ENCODE results near the gene GPS2.
A peak's percentile ranks its signal among the peaks of the same experiment; 100 is the strongest.

Gene GPS2

GRCh38 chr17:7314719-7315569 is at the start of gene GPS2:
Gene GPS2 (minus strand): TSS chr17:7315360. CDS start chr17:7315052, 308 bp downstream.
- Histone ChIP-seq H3K9ac (ENCODE audit: low read depth, low read length) (peak within 1 kb of the TSS; percentile 46), H3K4me1 (ENCODE audit: insufficient read depth, low read length) (no peaks in the 10 kb centered on the region; the same call in 1 of the 2 replicates), H3K9me3 (ENCODE audit: control insufficient read depth, insufficient read depth, low read length) (no peaks in the 10 kb centered on the region), H3K36me3 (ENCODE audit: insufficient read depth, low read length) (peaks cover 32% of the 10 kb centered on the region)

DNA sequence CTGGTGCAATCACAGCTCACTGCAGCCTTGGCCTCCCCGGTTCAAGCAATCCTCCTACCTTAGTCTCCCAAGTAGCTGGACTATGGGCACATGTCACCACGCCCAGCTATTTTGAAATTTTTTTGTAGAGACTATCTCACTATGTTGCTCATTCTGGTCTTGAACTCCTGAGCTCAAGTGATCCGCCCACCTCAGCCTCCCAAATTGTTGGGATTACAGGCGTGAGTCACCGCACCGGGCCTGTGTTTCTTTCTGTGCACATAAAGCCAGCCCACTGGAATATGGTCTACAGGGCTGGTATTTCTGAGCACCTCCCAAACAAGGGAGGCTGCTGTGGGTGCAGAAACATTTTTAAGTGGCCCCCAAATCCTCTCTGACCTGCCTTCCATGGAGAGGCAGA is 48.2 kb upstream of the GPS2 start:
- no peak overlapping the region for H3K9ac ChIP-seq (ENCODE audit: low read depth, low read length)
- H3K9me3 ChIP-seq (ENCODE audit: control insufficient read depth, insufficient read depth, low read length): no peaks in the 10 kb centered on the region
- H3K4me1 ChIP-seq (ENCODE audit: insufficient read depth, low read length): peaks cover 5% of the 10 kb centered on the region
- H3K36me3 ChIP-seq (ENCODE audit: insufficient read depth, low read length): no peaks in the 10 kb centered on the region

DNA sequence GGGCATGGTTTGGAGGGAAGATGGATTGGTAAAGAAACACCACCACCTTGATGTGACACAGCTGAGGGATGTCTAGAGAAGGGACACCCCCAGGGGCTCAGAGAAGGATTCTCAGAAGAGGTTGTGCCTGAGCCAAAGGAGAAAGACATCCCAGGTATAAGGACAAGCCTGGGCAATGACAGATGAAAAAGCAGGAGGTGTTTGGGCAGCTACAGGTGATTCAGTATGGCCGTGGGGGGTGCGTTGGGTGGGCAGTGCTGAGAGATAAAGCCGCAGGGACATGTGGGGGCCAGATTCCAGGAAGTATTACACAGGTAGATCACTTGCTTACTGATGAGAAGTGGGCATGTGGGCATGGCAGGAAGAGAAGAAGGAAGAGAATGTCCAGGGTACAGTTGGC is 46.7 kb upstream of the GPS2 start:
- Histone ChIP-seq H3K9ac (ENCODE audit: low read depth, low read length) (no peak overlapping the region), H3K9me3 (ENCODE audit: control insufficient read depth, insufficient read depth, low read length) (no peaks in the 10 kb centered on the region), H3K4me1 (ENCODE audit: insufficient read depth, low read length) (no peaks in the 10 kb centered on the region; the same call in 1 of the 2 replicates), H3K36me3 (ENCODE audit: insufficient read depth, low read length) (no peaks in the 10 kb centered on the region)

- Histone ChIP-seq H3K4me1 (ENCODE audit: insufficient read depth, low read length) (no peaks in the 10 kb centered on the region; the same call in 1 of the 2 replicates), H3K9ac (ENCODE audit: low read depth, low read length) (no peak overlapping the region), H3K36me3 (ENCODE audit: insufficient read depth, low read length) (no peaks in the 10 kb centered on the region), H3K9me3 (ENCODE audit: control insufficient read depth, insufficient read depth, low read length) (no peaks in the 10 kb centered on the region)
These were observed 42.2 kb upstream of the GPS2 start for GRCh38 chr17:7357381-7357780.

DNA sequence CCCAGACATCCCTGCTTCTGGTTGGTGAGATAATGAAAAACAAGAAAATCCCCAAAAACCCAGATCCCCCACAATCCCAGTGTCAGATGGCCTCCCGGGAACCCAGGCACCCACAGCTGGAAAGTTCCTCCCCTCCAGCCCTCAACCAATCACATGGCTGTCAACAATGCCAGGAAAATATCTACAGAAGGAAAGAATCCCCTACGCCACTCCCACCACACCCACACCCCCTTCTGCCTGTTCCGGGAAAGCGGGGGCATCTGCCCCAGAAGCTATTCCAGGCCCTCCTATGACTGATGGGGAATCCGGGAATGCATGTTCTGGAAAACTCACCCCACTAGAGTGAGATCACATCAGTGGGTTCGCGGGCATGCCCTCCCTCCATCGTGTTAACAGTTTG is 41.6 kb upstream of the GPS2 start:
- Histone ChIP-seq H3K36me3 (ENCODE audit: insufficient read depth, low read length) (no peaks in the 10 kb centered on the region), H3K4me1 (ENCODE audit: insufficient read depth, low read length) (no peaks in the 10 kb centered on the region; the same call in 1 of the 2 replicates), H3K9me3 (ENCODE audit: control insufficient read depth, insufficient read depth, low read length) (no peaks in the 10 kb centered on the region), H3K9ac (ENCODE audit: low read depth, low read length) (no peak overlapping the region)

DNA sequence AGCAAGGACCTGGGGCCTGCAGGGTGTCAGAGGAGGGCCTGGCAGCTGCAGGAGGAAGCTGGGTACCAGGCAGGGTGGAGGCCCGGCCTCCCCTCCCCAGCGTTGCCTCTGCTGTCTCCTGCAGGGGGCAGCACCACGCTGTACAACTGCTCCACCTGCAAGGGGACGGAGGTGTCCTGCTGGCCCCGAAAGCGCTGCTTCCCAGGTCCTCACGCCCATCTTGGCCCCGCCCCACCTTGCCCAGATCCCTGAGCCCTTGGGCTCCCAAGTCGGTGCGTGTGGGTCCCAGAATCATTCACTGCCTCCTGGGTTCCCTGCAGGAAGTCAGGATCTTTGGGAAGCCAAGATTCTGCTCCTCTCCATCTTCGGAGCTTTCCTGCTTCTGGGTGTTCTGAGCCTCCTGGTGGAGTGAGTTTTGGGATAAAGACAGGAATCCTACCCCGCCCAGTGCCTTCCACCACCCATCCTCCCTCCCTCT is 41.0 kb upstream of the GPS2 start:
- no peaks in the 10 kb centered on the region; the same call in 1 of the 2 replicates for H3K4me1 ChIP-seq (ENCODE audit: insufficient read depth, low read length)
- no peaks in the 10 kb centered on the region for H3K36me3 ChIP-seq (ENCODE audit: insufficient read depth, low read length)
- H3K9ac ChIP-seq (ENCODE audit: low read depth, low read length): peak overlapping the region; percentile 7; the same call in 1 of the 2 replicates
- no peaks in the 10 kb centered on the region for H3K9me3 ChIP-seq (ENCODE audit: control insufficient read depth, insufficient read depth, low read length)

- Histone ChIP-seq H3K4me1 (ENCODE audit: insufficient read depth, low read length) (no peaks in the 10 kb centered on the region; the same call in 1 of the 2 replicates), H3K9ac (ENCODE audit: low read depth, low read length) (no peak overlapping the region), H3K9me3 (ENCODE audit: control insufficient read depth, insufficient read depth, low read length) (no peaks in the 10 kb centered on the region), H3K36me3 (ENCODE audit: insufficient read depth, low read length) (no peaks in the 10 kb centered on the region)
These were observed 40.4 kb upstream of the GPS2 start for GRCh38 chr17:7355573-7355972.

DNA sequence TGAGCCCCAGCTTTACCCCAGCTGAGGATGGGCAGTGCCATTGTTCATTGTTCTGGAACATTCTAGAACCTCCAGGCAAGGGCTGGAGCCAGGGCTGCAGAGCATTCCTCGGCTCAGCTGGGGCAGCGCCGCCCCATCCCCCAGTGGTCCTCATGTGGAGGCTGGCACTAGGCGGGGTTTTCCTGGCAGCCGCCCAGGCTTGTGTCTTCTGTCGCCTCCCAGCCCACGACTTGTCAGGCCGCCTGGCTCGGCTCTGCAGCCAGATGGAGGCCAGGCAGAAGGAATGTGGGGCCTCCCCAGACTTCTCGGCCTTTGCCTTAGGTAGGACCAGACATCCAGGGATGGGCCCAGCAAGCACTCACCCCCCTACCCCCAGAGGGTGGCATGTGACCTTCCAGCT is 39.9 kb upstream of the GPS2 start, which contains the start of gene TMEM95:
Gene TMEM95, plus strand, starts transcription at position 104 of the 400 bp plus-strand sequence. Its CDS starts 49 bp downstream, at position 153.
- Histone ChIP-seq H3K9me3 (ENCODE audit: control insufficient read depth, insufficient read depth, low read length) (no peaks in the 10 kb centered on the region), H3K4me1 (ENCODE audit: insufficient read depth, low read length) (no peaks in the 10 kb centered on the region; the same call in 1 of the 2 replicates), H3K9ac (ENCODE audit: low read depth, low read length) (no peak within 1 kb of the TSS), H3K36me3 (ENCODE audit: insufficient read depth, low read length) (no peaks in the 10 kb centered on the region)

GRCh38 chr17:7354262-7354843 is 39.2 kb upstream of the GPS2 start:
- Histone ChIP-seq H3K9ac (ENCODE audit: low read depth, low read length) (no peak overlapping the region), H3K4me1 (ENCODE audit: insufficient read depth, low read length) (peaks cover 3% of the 10 kb centered on the region; the same call in 1 of the 2 replicates), H3K9me3 (ENCODE audit: control insufficient read depth, insufficient read depth, low read length) (no peaks in the 10 kb centered on the region), H3K36me3 (ENCODE audit: insufficient read depth, low read length) (no peaks in the 10 kb centered on the region)

- Histone ChIP-seq H3K36me3 (ENCODE audit: insufficient read depth, low read length) (no peaks in the 10 kb centered on the region), H3K4me1 (ENCODE audit: insufficient read depth, low read length) (peaks cover 3% of the 10 kb centered on the region; the same call in 1 of the 2 replicates), H3K9ac (ENCODE audit: low read depth, low read length) (no peak overlapping the region), H3K9me3 (ENCODE audit: control insufficient read depth, insufficient read depth, low read length) (no peaks in the 10 kb centered on the region)
These were observed 37.9 kb upstream of the GPS2 start for GRCh38 chr17:7352910-7353635.

GRCh38 chr17:7352503-7352889 is 37.3 kb upstream of the GPS2 start:
- Histone ChIP-seq H3K36me3 (ENCODE audit: insufficient read depth, low read length) (no peaks in the 10 kb centered on the region), H3K9ac (ENCODE audit: low read depth, low read length) (peak overlapping the region; percentile 86), H3K9me3 (ENCODE audit: control insufficient read depth, insufficient read depth, low read length) (no peaks in the 10 kb centered on the region), H3K4me1 (ENCODE audit: insufficient read depth, low read length) (peaks cover 3% of the 10 kb centered on the region; the same call in 1 of the 2 replicates)

DNA sequence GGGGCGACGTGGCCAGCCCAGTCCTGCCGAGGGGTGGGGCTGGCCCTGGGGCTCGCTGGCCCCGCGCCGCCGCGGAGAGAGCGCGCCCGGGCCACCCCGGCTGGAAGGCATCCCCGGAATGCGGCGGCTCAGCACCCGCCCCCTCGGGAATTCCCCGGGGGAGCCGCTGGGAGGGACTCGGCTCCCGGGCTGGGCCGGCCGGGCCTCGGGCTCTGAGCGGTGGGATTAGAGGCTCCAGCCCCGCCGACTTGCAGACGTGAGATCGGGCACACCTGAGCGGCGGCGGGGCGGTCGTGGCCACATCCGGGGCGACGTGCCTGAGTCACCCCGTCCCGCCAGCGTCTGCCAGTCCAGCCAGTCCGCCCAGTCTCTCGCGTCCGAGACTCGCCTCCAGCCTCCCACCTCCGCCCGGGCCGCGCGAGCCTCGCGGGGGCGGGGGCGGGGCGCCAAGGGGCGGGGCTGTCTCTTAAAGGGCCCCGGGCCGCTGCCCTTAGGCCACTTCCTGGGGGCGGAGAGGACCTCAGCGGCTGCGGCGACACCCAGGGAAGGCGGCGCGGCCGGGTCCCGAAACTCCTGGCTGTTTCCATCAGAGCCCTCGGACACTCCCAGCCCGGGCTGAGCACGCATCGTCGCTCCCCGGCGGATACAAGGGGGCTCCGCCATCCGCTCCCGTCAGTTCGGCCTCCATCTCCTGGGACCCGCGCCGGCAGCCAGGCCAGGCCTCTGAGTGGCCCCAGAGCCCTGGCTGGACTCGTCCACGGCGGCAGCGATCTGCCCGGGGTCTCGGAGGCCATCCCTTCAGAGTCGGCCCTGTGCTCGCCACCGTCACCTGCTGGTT is 36.7 kb upstream of the GPS2 start, which contains the start of gene KCTD11:
Gene KCTD11, plus strand, starts transcription at position 498 of the 838 bp plus-strand sequence.
- Histone ChIP-seq H3K4me1 (ENCODE audit: insufficient read depth, low read length) (peaks cover 3% of the 10 kb centered on the region; the same call in 1 of the 2 replicates), H3K9ac (ENCODE audit: low read depth, low read length) (peak within 1 kb of the TSS; percentile 86), H3K9me3 (ENCODE audit: control insufficient read depth, insufficient read depth, low read length) (no peaks in the 10 kb centered on the region), H3K36me3 (ENCODE audit: insufficient read depth, low read length) (no peaks in the 10 kb centered on the region)

DNA sequence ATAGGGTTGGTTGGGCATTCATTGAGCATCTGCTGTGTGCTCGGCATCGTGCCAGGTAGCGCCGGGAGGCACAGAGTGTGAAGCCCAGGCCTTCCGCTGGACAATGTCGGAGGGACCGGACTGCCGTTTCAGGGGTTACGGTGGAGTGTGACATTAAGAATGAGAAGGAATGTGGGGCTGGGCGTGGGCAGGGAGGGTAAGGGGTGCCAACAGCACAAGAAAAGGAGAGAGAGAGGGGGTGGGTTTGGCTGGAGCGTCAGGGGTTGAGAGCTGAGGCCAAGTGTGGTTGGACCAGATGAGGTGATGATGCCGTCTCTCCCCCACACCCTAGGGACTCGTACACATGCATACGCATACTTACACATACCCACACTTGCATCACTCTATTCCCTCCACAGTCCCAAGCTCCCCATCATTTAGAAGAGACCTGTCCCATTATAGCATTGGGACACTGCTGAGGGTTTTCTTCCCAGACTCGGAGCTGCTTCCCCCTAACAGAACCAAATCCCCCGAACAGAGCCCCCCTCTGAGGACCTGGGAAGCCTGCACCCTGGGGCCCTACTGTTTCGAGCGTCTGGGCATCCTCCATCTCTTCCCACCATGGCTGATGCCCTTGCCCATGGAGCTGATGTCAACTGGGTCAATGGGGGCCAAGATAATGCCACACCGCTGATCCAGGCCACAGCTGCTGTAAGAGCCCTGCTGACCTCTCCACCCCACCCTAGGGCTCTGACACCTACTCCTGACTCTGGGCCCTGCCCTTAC is 33.5 kb upstream of the GPS2 start:
- H3K36me3 ChIP-seq (ENCODE audit: insufficient read depth, low read length): no peaks in the 10 kb centered on the region
- H3K4me1 ChIP-seq (ENCODE audit: insufficient read depth, low read length): peaks cover 3% of the 10 kb centered on the region; the same call in 1 of the 2 replicates
- H3K9me3 ChIP-seq (ENCODE audit: control insufficient read depth, insufficient read depth, low read length): no peaks in the 10 kb centered on the region
- no peak overlapping the region for H3K9ac ChIP-seq (ENCODE audit: low read depth, low read length)
